ENCODE measurements around the gene STOM.

GRCh38 chr9:121364886-121365285 is 5.2 kb downstream of the STOM start:
- TF ChIP-seq CTCF (IDR thresholded peaks at IDR 0.05; ENCODE audit: low read length) (no peak), EZH2 (IDR thresholded peaks at IDR 0.05; ENCODE audit: borderline replicate concordance, low read length) (no peak)
